ENCODE measurements around the gene DNAH12.

- TF ChIP-seq CTCF (IDR thresholded peaks at IDR 0.05): no peak
- TF ChIP-seq EP300 (IDR thresholded peaks at IDR 0.05): no peak
- TF ChIP-seq POLR2A (IDR thresholded peaks at IDR 0.05): no peak
Observed at GRCh38 chr3:57309769-57310360, 234.3 kb downstream of the DNAH12 start.

All from gastroesophageal sphincter (tissue), 3 donors.